ENCODE data around the gene GEN1.

GEN1 gene

DNA sequence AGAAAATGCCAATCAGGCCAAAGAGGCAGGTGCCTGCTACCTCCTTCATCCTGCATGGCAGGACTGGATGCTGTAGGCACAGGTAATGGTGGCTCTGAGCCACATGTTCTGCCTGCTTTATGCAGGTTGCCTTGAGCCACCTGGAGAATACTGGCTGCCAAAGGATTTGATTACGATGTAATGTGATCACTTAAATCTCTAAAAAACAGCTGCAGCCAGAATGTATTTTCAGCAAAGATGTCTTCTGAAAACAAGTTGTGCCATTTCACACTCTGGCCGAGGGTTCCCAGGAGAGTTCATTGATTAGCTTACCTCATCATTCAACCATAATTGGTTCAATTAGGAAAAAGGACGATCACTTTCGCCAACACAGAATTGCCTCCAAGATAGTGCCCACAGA, 44.4 kb downstream of the GEN1 start:
- in situ Hi-C loops (cut with MboI; ENCODE audit: low pct_unique_long_range_greater_than_20kb, low sequenced_read_pairs, unreplicated experiment), result no loop called here

GRCh38 chr2:17799301-17800120, 45.6 kb downstream of the GEN1 start:
- in situ Hi-C loops (cut with MboI; ENCODE audit: low pct_unique_long_range_greater_than_20kb, low sequenced_read_pairs, unreplicated experiment), result no loop called here
- DNase-seq (ENCODE audit: low spot score), result no peak
- TF ChIP-seq, protein P1, sequence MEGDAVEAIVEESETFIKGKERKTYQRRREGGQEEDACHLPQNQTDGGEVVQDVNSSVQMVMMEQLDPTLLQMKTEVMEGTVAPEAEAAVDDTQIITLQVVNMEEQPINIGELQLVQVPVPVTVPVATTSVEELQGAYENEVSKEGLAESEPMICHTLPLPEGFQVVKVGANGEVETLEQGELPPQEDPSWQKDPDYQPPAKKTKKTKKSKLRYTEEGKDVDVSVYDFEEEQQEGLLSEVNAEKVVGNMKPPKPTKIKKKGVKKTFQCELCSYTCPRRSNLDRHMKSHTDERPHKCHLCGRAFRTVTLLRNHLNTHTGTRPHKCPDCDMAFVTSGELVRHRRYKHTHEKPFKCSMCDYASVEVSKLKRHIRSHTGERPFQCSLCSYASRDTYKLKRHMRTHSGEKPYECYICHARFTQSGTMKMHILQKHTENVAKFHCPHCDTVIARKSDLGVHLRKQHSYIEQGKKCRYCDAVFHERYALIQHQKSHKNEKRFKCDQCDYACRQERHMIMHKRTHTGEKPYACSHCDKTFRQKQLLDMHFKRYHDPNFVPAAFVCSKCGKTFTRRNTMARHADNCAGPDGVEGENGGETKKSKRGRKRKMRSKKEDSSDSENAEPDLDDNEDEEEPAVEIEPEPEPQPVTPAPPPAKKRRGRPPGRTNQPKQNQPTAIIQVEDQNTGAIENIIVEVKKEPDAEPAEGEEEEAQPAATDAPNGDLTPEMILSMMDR (IDR thresholded peaks at IDR 0.05; ENCODE audit: extremely low read depth, insufficient read depth, missing control alignments), result no peak

More for the DNA sequence above, 44.4 kb downstream of the GEN1 start:
- TF ChIP-seq, protein P1 (IDR thresholded peaks at IDR 0.05; ENCODE audit: extremely low read depth, insufficient read depth, missing control alignments), result no peak
- no peak for DNase-seq (ENCODE audit: low spot score)

DNA sequence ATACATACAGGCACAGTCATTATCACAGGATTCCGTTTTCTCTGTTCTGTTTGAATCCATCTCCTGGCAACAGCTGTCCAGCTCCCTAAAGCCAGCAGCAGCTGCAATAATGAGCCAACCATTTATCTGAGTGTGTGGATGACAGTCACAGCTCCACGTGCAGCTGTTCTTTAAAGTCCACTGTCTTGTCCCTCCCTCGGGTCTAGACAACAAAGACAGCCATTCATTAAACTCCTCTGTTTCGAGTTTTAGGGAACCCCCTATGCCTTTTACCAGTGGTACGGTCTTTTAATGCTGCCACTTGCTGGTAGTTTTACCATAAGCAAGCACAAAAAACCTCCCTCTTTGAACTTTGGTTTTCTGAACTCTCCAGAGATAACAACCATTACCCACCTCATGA, 46.3 kb downstream of the GEN1 start:
- no peak for DNase-seq (ENCODE audit: low spot score)
- in situ Hi-C loops (cut with MboI; ENCODE audit: low pct_unique_long_range_greater_than_20kb, low sequenced_read_pairs, unreplicated experiment), result no loop called here
- TF ChIP-seq, protein P1 (IDR thresholded peaks at IDR 0.05; ENCODE audit: extremely low read depth, insufficient read depth, missing control alignments), result no peak

- in situ Hi-C loops (cut with MboI; ENCODE audit: low pct_unique_long_range_greater_than_20kb, low sequenced_read_pairs, unreplicated experiment), result no loop called here
- TF ChIP-seq, protein P1 (IDR thresholded peaks at IDR 0.05; ENCODE audit: extremely low read depth, insufficient read depth, missing control alignments), result no peak
- no peak for DNase-seq (ENCODE audit: low spot score)
These were observed 46.9 kb downstream of the GEN1 start for GRCh38 chr2:17800693-17801458.

DNA sequence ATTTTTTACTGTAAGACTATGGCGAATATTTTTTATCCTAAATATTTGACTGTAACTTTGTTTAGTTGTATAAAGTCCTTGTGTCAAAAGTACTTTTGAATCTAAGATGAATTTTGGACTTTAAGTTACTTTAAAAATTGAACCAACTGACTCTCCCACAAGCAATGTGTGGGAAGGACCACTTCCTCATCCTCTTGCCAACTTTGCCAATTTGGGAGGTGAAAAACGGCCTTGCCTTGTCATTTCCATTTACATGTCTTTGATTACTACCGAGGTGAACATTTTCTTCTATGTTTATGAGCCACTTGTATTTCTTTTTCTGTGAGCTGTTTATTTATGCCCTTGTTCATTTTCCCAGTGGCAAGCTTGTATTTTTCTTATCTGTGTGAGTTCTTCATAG, 49.6 kb downstream of the GEN1 start:
- TF ChIP-seq, protein P1 (IDR thresholded peaks at IDR 0.05; ENCODE audit: extremely low read depth, insufficient read depth, missing control alignments), result no peak
- DNase-seq (ENCODE audit: low spot score), result no peak
- in situ Hi-C loops (cut with MboI; ENCODE audit: low pct_unique_long_range_greater_than_20kb, low sequenced_read_pairs, unreplicated experiment), result no loop called here

DNA sequence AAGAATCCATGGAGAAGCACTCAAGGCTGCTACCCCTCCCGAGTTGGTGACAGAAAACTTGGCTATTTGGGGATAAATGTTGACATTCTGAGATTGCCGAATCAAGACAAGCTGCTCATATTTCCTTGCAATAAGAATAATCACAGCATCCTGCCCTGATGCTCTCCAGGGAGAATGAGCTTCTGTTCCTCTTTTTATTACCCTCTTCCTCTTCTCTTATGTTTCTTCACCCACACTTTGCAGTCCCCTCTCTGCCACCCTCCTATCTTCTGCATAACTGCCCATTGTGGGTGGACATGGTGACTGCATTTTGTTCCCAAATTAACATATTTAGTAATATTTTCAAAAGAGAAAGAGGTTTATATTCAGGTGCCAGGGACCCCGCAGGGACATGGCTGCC, 50.4 kb downstream of the GEN1 start:
- DNase-seq (ENCODE audit: low spot score), result no peak
- TF ChIP-seq, protein P1 (IDR thresholded peaks at IDR 0.05; ENCODE audit: extremely low read depth, insufficient read depth, missing control alignments), result no peak
- in situ Hi-C loops (cut with MboI; ENCODE audit: low pct_unique_long_range_greater_than_20kb, low sequenced_read_pairs, unreplicated experiment), result no loop called here
